ENCODE measurements around the gene OSBPL8.

The OSBPL8 gene

GRCh38 chr12:76569685-76570604 is 10.4 kb upstream of the OSBPL8 start:
- H3K27ac Mint-ChIP-seq, result peak overlapping the region in 1 of 2 donors; percentile 36
- ATAC-seq (replicated peaks) (peak; percentile 83), DNase-seq (no peak)
- no peaks in the 10 kb centered on the region for H3K27me3 Mint-ChIP-seq
- H3K4me1 Mint-ChIP-seq (ENCODE audit: low read depth in 2 of 2), result peaks cover 4 to 6% of the 10 kb centered on the region in 2 donors
- H3K36me3 Mint-ChIP-seq (ENCODE audit: insufficient read depth), result no peaks in the 10 kb centered on the region
- H3K9me3 Mint-ChIP-seq, result peaks cover 0 to 2% of the 10 kb centered on the region in 2 donors
- H3K4me3 Mint-ChIP-seq, result peak overlapping the region in 1 of 2 donors; percentile 9

- DNase-seq (no peak), ATAC-seq (replicated peaks) (no peak)
- Mint-ChIP-seq H3K9me3 (no peaks in the 10 kb centered on the region), H3K4me1 (ENCODE audit: low read depth in 2 of 2) (peaks cover 4 to 6% of the 10 kb centered on the region in 2 donors), H3K36me3 (ENCODE audit: insufficient read depth) (no peaks in the 10 kb centered on the region), H3K27ac (no peak overlapping the region), H3K27me3 (no peaks in the 10 kb centered on the region), H3K4me3 (no peak overlapping the region)
Measured at GRCh38 chr12:76568888-76569551, 9.4 kb upstream of the OSBPL8 start.

GRCh38 chr12:76568130-76568529 is 8.6 kb upstream of the OSBPL8 start:
- no peak overlapping the region for H3K4me3 Mint-ChIP-seq
- DNase-seq (no peak), ATAC-seq (replicated peaks) (no peak)
- H3K36me3 Mint-ChIP-seq (ENCODE audit: insufficient read depth), result no peaks in the 10 kb centered on the region
- peaks cover 4 to 6% of the 10 kb centered on the region in 2 donors for H3K4me1 Mint-ChIP-seq (ENCODE audit: low read depth in 2 of 2)
- no peaks in the 10 kb centered on the region for H3K9me3 Mint-ChIP-seq
- no peaks in the 10 kb centered on the region for H3K27me3 Mint-ChIP-seq
- H3K27ac Mint-ChIP-seq, result no peak overlapping the region

GRCh38 chr12:76563061-76563460 is 3.5 kb upstream of the OSBPL8 start:
- Mint-ChIP-seq H3K27ac (no peak overlapping the region), H3K4me3 (no peak overlapping the region), H3K27me3 (no peaks in the 10 kb centered on the region), H3K36me3 (ENCODE audit: insufficient read depth) (peaks cover 17% of the 10 kb centered on the region), H3K9me3 (no peaks in the 10 kb centered on the region), H3K4me1 (ENCODE audit: low read depth in 2 of 2) (peaks cover 0 to 3% of the 10 kb centered on the region in 2 donors)
- ATAC-seq (replicated peaks), result no peak
- DNase-seq, result no peak

GRCh38 chr12:76562130-76562529 is 2.6 kb upstream of the OSBPL8 start:
- Mint-ChIP-seq H3K4me1 (ENCODE audit: low read depth in 2 of 2) (peaks cover 3 to 5% of the 10 kb centered on the region in 2 donors), H3K9me3 (no peaks in the 10 kb centered on the region), H3K27me3 (no peaks in the 10 kb centered on the region), H3K36me3 (ENCODE audit: insufficient read depth) (peaks cover 19% of the 10 kb centered on the region), H3K4me3 (no peak overlapping the region), H3K27ac (no peak overlapping the region)
- DNase-seq (no peak), ATAC-seq (replicated peaks) (no peak)

GRCh38 chr12:76560086-76560491 is 518 bp upstream of the OSBPL8 start:
- Mint-ChIP-seq H3K36me3 (ENCODE audit: insufficient read depth) (peaks cover 32% of the 10 kb centered on the region), H3K9me3 (no peaks in the 10 kb centered on the region), H3K4me1 (ENCODE audit: low read depth in 2 of 2) (peaks cover 19 to 20% of the 10 kb centered on the region in 2 donors), H3K4me3 (peak overlapping the region; percentile 92 to 93), H3K27me3 (no peaks in the 10 kb centered on the region), H3K27ac (peak overlapping the region; percentile 95 to 96)
- ATAC-seq (replicated peaks) (no peak), DNase-seq (no peak)

GRCh38 chr12:76558684-76559399 is 729 bp downstream of the OSBPL8 start:
- H3K4me1 Mint-ChIP-seq (ENCODE audit: low read depth in 2 of 2), result peaks cover 19 to 32% of the 10 kb centered on the region in 2 donors

GRCh38 chr12:76556368-76556767 is 3.2 kb downstream of the OSBPL8 start:
- DNase-seq (peak in 1 of 3 experiments; percentile 6), ATAC-seq (replicated peaks) (peak; percentile 27)
- Mint-ChIP-seq H3K4me3 (peak overlapping the region; percentile 92 to 93), H3K27me3 (no peaks in the 10 kb centered on the region), H3K27ac (peak overlapping the region; percentile 27 to 71), H3K9me3 (no peaks in the 10 kb centered on the region), H3K4me1 (ENCODE audit: low read depth in 2 of 2) (peaks cover 38 to 42% of the 10 kb centered on the region in 2 donors), H3K36me3 (ENCODE audit: insufficient read depth) (peaks cover 44% of the 10 kb centered on the region)

More at GRCh38 chr12:76558684-76559399, 729 bp downstream of the OSBPL8 start:
- H3K27me3 Mint-ChIP-seq, result no peaks in the 10 kb centered on the region
- no peaks in the 10 kb centered on the region for H3K9me3 Mint-ChIP-seq
- ATAC-seq (replicated peaks) (peak; percentile 81), DNase-seq (peak; percentile 82 to 84 (median 83))
- H3K4me3 Mint-ChIP-seq, result peak overlapping the region; percentile 92 to 93
- peaks cover 32% of the 10 kb centered on the region for H3K36me3 Mint-ChIP-seq (ENCODE audit: insufficient read depth)
- peak overlapping the region; percentile 95 to 96 for H3K27ac Mint-ChIP-seq

GRCh38 chr12:76555797-76556196 is 3.8 kb downstream of the OSBPL8 start:
- H3K4me3 Mint-ChIP-seq, result peak overlapping the region; percentile 92 to 93
- H3K27me3 Mint-ChIP-seq, result no peaks in the 10 kb centered on the region
- peaks cover 44% of the 10 kb centered on the region for H3K36me3 Mint-ChIP-seq (ENCODE audit: insufficient read depth)
- peak overlapping the region; percentile 27 to 71 for H3K27ac Mint-ChIP-seq
- peaks cover 42 to 44% of the 10 kb centered on the region in 2 donors for H3K4me1 Mint-ChIP-seq (ENCODE audit: low read depth in 2 of 2)
- no peaks in the 10 kb centered on the region for H3K9me3 Mint-ChIP-seq
- DNase-seq (no peak), ATAC-seq (replicated peaks) (no peak)

GRCh38 chr12:76555231-76555767 is 4.3 kb downstream of the OSBPL8 start:
- no peaks in the 10 kb centered on the region for H3K9me3 Mint-ChIP-seq
- peak overlapping the region in 1 of 2 donors; percentile 71 for H3K27ac Mint-ChIP-seq
- peaks cover 42 to 47% of the 10 kb centered on the region in 2 donors for H3K4me1 Mint-ChIP-seq (ENCODE audit: low read depth in 2 of 2)
- ATAC-seq (replicated peaks) (no peak), DNase-seq (no peak)
- H3K4me3 Mint-ChIP-seq, result peak overlapping the region in 1 of 2 donors; percentile 92
- H3K27me3 Mint-ChIP-seq, result no peaks in the 10 kb centered on the region
- peaks cover 44% of the 10 kb centered on the region for H3K36me3 Mint-ChIP-seq (ENCODE audit: insufficient read depth)

GRCh38 chr12:76554405-76555230 is 5.0 kb downstream of the OSBPL8 start:
- H3K27me3 Mint-ChIP-seq, result no peaks in the 10 kb centered on the region
- H3K4me1 Mint-ChIP-seq (ENCODE audit: low read depth in 2 of 2), result peaks cover 48% of the 10 kb centered on the region in 2 donors
- no peaks in the 10 kb centered on the region for H3K9me3 Mint-ChIP-seq
- peak overlapping the region in 1 of 2 donors; percentile 27 for H3K4me3 Mint-ChIP-seq
- peak overlapping the region in 1 of 2 donors; percentile 71 for H3K27ac Mint-ChIP-seq
- peaks cover 42% of the 10 kb centered on the region for H3K36me3 Mint-ChIP-seq (ENCODE audit: insufficient read depth)
- ATAC-seq (replicated peaks) (no peak), DNase-seq (no peak)

- ATAC-seq (replicated peaks) (no peak), DNase-seq (no peak)
- Mint-ChIP-seq H3K9me3 (no peaks in the 10 kb centered on the region), H3K36me3 (ENCODE audit: insufficient read depth) (peaks cover 30% of the 10 kb centered on the region), H3K27ac (peak overlapping the region in 1 of 2 donors; percentile 11), H3K27me3 (no peaks in the 10 kb centered on the region), H3K4me3 (peak overlapping the region; percentile 8 to 24), H3K4me1 (ENCODE audit: low read depth in 2 of 2) (peaks cover 64 to 65% of the 10 kb centered on the region in 2 donors)
Measured at GRCh38 chr12:76552343-76552938, 7.1 kb downstream of the OSBPL8 start.
